Measurements from ENCODE around the gene SNAPC5. TPM values are rescaled to one million over a fixed set of nuclear protein-coding genes. Genes with fewer than 3 reads are reported as not detected.

The SNAPC5 gene
- total and polyA plus RNA-seq, 12 donors, result 28.5 to 48.8 (median 33.9) TPM

DNA sequence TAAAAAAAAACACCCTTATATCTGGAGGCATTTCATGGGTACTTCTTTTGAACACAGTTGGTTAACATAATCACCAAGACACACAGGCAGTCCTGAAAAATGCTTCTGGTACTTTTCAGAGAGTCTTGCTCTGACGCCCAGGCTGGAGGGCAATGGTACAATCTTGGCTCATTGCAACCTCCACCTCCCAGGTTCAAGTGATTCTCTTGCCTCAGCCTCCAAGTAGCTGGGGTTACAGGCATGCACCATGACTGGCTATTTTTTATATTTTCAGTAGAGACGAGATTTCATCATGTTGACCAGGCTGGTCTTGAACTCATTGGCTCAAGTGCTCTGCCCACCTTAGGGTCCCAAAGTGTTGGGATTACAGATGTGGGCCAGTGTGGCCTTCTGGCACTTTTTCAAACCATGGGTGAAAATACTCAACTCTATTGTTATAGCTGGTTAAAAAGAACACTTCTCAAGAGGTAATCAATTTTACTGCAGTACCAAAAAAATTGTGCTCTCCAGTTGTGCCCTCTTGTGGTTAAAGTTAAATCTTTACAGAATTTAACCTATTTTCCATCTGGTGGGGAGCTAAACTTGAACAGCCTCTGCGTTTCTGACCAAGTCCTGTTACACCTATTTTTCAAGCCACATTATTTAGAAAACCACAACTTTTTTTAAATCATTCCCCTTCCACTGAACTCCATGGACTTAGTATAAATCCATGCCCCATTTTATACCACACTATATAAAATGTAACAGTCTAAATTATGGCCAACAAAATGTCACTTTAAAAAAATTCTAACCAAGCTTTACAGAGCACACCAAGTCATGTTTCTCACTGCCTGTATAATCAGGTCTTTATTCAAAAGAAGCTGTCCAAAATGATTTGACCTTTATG lies 1.2 kb upstream of the SNAPC5 start:
- ATAC-seq (no peak), DNase-seq (no peak)
- Histone ChIP-seq H3K27me3 (no peaks in the 10 kb centered on the region), H3K9me3 (no peaks in the 10 kb centered on the region), H3K4me3 (peak overlapping the region in 1 of 10 donors; percentile 97), H3K36me3 (peaks cover 0 to 83% (median 49%) of the 10 kb centered on the region in 9 donors), H3K4me1 (peaks cover 13 to 64% (median 41%) of the 10 kb centered on the region in 9 donors), H3K27ac (peak overlapping the region in 5 of 10 donors; percentile 84 to 89 (median 88))
- intact Hi-C loops (cut with DNase I), result loop anchor here in 6 of 10 donors (2.0 to 10.0 kb wide), 4 partner anchors 111 to 201 kb away; partner anchors contain the start of genes MAP2K1 (in 4 of the 6) and TIPIN (in 2 of the 6)
- 51 to 57% methylated on average over 3 of the region's 3 CpGs for WGBS, 2 donors
- TF ChIP-seq CTCF (IDR thresholded peaks at IDR 0.05), result peak in 8 of 9 donors; percentile 8 to 55 (median 46)

DNA sequence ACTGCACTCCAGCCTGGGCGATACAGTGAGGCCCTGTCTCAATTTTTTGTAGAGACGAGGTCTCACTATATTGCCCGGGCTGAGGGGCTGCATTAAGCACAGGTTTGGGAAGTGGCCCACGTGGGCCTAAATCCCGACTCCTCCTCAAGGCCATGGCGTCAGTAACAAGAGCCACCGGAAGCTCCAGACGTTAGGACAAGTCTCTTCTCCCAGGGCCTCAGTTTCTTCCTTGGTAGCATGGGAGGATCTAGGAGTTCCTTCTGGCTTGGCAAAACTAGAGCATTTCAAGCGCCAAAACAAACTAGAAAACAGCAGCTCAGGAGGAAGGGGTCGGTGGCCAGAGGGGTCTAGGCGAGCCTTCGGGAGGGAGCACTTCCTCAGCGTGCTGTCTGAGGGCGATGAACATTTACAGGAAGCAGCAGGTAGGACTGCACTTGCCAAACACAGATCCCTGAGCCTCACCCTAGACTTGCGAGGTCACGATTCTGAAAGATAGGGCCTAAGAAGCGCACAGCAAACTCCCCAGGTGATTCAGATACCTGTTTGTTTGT lies 536 bp downstream of the SNAPC5 start:
- peaks cover 0 to 85% (median 50%) of the 10 kb centered on the region in 9 donors for H3K36me3 ChIP-seq
- intact Hi-C loops (cut with DNase I), result loop anchor here in 8 of 10 donors (1.0 to 10.0 kb wide), 6 partner anchors 110 to 200 kb away; partner anchors contain the start of genes MAP2K1 (in 7 of the 8) and TIPIN (in 2 of the 8)
- ATAC-seq, result peak in 6 of 8 donors; percentile 18 to 58 (median 26)
- H3K4me3 ChIP-seq, result peak overlapping the region; percentile 67 to 97 (median 84)
- TF ChIP-seq CTCF (IDR thresholded peaks at IDR 0.05), result no peak
- peaks cover 8 to 50% (median 24%) of the 10 kb centered on the region in 9 donors for H3K4me1 ChIP-seq
- H3K27me3 ChIP-seq, result no peaks in the 10 kb centered on the region
- no peak for DNase-seq
- H3K9me3 ChIP-seq, result no peaks in the 10 kb centered on the region
- H3K27ac ChIP-seq, result peak overlapping the region; percentile 62 to 91 (median 87)
- WGBS, 2 donors, result 18 to 20% methylated on average over 17 of the region's 17 CpGs

DNA sequence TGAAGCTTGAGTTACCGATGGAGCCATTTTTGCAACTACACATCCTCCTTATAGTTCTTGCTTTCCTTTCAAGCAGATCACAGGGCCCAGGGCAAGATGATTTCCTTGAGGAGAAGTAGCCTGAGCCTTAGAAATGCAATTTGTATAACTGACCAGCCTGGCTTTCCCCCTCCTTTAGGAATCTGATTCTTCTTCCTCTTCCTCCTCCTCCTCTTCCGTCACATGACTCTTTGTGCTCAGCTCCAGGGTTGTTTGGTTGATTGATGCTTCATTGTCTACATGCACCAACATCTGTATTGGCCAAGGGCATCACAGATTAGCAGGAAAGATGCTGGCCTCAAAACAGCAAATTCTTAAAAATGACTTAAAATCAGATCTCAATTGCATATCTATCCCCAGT lies 3.3 kb downstream of the SNAPC5 start:
- H3K4me3 ChIP-seq, result no peak overlapping the region
- ATAC-seq, result no peak
- H3K27me3 ChIP-seq, result no peaks in the 10 kb centered on the region
- TF ChIP-seq CTCF (IDR thresholded peaks at IDR 0.05), result no peak
- no peak overlapping the region for H3K27ac ChIP-seq
- WGBS, 2 donors, result 81 to 87% methylated on average over 2 of the region's 2 CpGs
- DNase-seq, result no peak
- no peaks in the 10 kb centered on the region for H3K9me3 ChIP-seq
- H3K4me1 ChIP-seq, result peaks cover 8 to 43% (median 26%) of the 10 kb centered on the region in 9 donors
- intact Hi-C loops (cut with DNase I), result loop anchor here in 2 of 10 donors (10.0 kb wide), 1 partner anchor 139 kb away; the partner anchor contains the start of gene TIPIN (in 2 of the 2)
- H3K36me3 ChIP-seq, result peaks cover 0 to 85% (median 28%) of the 10 kb centered on the region in 9 donors

DNA sequence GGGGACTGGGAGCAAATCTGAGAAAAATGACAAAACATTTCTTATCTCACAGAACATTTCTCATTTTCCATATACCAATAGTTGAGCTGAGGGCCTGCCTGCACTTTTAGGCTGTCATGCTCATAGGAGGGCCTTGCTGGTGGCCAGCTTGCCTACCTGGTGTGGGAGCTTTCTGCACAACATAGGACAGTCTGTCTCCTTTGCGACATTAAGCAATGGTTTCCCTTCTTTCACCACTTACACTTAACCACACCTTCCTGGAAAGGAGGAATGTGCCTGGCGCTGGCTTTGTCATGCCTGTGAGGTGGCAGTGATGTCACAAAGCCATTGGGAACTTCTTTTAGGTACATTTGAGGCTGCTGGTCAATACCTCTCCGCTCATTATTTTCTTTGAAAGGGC lies 5.7 kb downstream of the SNAPC5 start:
- Histone ChIP-seq H3K9me3 (no peaks in the 10 kb centered on the region), H3K27me3 (no peaks in the 10 kb centered on the region), H3K36me3 (peaks cover 0 to 95% (median 25%) of the 10 kb centered on the region in 9 donors), H3K4me1 (peaks cover 2 to 29% (median 13%) of the 10 kb centered on the region in 9 donors), H3K27ac (no peak overlapping the region), H3K4me3 (no peak overlapping the region)
- intact Hi-C loops (cut with DNase I), result loop anchor here in 2 of 10 donors (10.0 kb wide), 1 partner anchor 137 kb away; the partner anchor contains the start of gene TIPIN (in 2 of the 2)
- ATAC-seq (peak in 1 of 8 donors; percentile 39), DNase-seq (no peak)
- 88 to 90% methylated on average over 3 of the region's 3 CpGs for WGBS, 2 donors
- no peak for TF ChIP-seq CTCF (IDR thresholded peaks at IDR 0.05)
